Sigmoid colon (tissue), 7 donors: ENCODE measurements around the gene SERP1. TPM values are rescaled to one million over a fixed set of nuclear protein-coding genes. Genes with fewer than 3 reads are reported as not detected.
A peak's percentile ranks its signal among the peaks of the same experiment; 100 is the strongest.

Experiments
- DNase-seq: peaks from one replicate; pipeline ENCODE4 v3.0.0-alpha.2; 2019
- H3K27ac ChIP-seq, 4 donors: fragments of 200-600 bp; sonication (generic); one replicate each; pipeline ENCODE4 v1.5.1; 2016 to 2019; ENCODE audit warnings: mild to moderate bottlenecking in 1 of 4
- H3K27me3 ChIP-seq, 3 donors: fragments of 200-600 bp; sonication (generic); one replicate each; pipeline ENCODE4 v1.5.1; 2019; ENCODE audit warnings: mild to moderate bottlenecking in 1 of 3
- H3K36me3 ChIP-seq, 4 donors: fragments of 200-600 bp; sonication (generic); one replicate each; pipeline ENCODE4 v1.5.1; 2016 to 2019
- H3K4me1 ChIP-seq, 4 donors: fragments of 200-600 bp; sonication (generic); one replicate each; pipeline ENCODE4 v1.5.1; 2017 to 2019
- H3K4me3 ChIP-seq, 4 donors: fragments of 200-600 bp; sonication (generic); one replicate each; pipeline ENCODE4 v1.5.1; 2017 to 2019; ENCODE audit warnings: mild to moderate bottlenecking in 2 of 4, moderate library complexity in 1 of 4
- H3K9me3 ChIP-seq, 4 donors: fragments of 200-600 bp in 3 of 4; sonication (generic) in 3 of 4; one replicate each; pipeline versions ENCODE4 v1.5.1 to v1.6.1; 2013 to 2019
- CTCF ChIP-seq, 4 experiments: fragments of 450-650 bp in 3 of 4; fragments of 200-600 bp in 1 of 4; IDR thresholded peaks; one replicate each; pipeline ENCODE4 v1.5.1; 2016 to 2019; ENCODE audit warnings: antibody characterized with exemption in 4 of 4, mild to moderate bottlenecking in 3 of 4, moderate library complexity in 2 of 4
- EP300 ChIP-seq, 4 donors: sonication (generic); formaldehyde crosslinking; IDR thresholded peaks; one replicate each; pipeline ENCODE4 v1.6.1; 2017; ENCODE audit warnings: antibody characterized with exemption in 4 of 4
- POLR2A ChIP-seq, 2 donors: fragments of 450-650 bp; IDR thresholded peaks; one replicate each; pipeline ENCODE4 v1.6.1; 2016; ENCODE audit warnings: antibody characterized with exemption in 2 of 2, mild to moderate bottlenecking in 2 of 2, moderate library complexity in 2 of 2
- POLR2AphosphoS5 ChIP-seq, 4 donors: sonication (generic); formaldehyde crosslinking; IDR thresholded peaks; one replicate each; pipeline ENCODE4 v1.6.1; 2017; ENCODE audit warnings: antibody characterized with exemption in 4 of 4
- WGBS, 2 donors: extraction: QIAGEN DNeasy Blood & Tissue Kit; methylation state at CpG; one replicate each; pipeline ENCODE4 v1.1.7; 2013; 5-methylcytosine and 5-hydroxymethylcytosine counted together
- intact Hi-C: fragments of 100-400 bp; cut with DNase I; formaldehyde crosslinking; loops from one replicate; pipeline ENCODE4 v1.15.1; 2023
- polyA plus RNA-seq, 3 donors: library from polyadenylated mRNA; stranded (reverse); fragments of 200-250 nt; gene quantifications; one replicate each; pipeline ENCODE4 v1.2.3, GENCODE V29; 2013
- total RNA-seq, 4 donors: library from RNA; depleted of rRNA; stranded (reverse); fragments of >200 nt; gene quantifications; one replicate each; pipeline ENCODE4 v1.1.0, GENCODE V29; 2016
- donor health status: healthy with polysubstance abuse.
- donor health status: Bipolar disorder and iron deficiency.
- donor health status: healthy.

Gene SERP1
- total and polyA plus RNA-seq, 7 donors, result 92.0 to 197 (median 140) TPM

GRCh38 chr3:150543128-150543527, 3.2 kb downstream of the SERP1 start:
- H3K36me3 ChIP-seq, result peaks cover 0 to 29% (median 0%) of the 10 kb centered on the region in 4 donors
- H3K4me1 ChIP-seq, result peaks cover 0 to 40% (median 30%) of the 10 kb centered on the region in 4 donors
- H3K9me3 ChIP-seq, result no peaks in the 10 kb centered on the region
- no peak for TF ChIP-seq EP300 (IDR thresholded peaks at IDR 0.05)
- TF ChIP-seq CTCF (IDR thresholded peaks at IDR 0.05), result no peak
- TF ChIP-seq POLR2AphosphoS5 (IDR thresholded peaks at IDR 0.05), result no peak
- no peak for TF ChIP-seq POLR2A (IDR thresholded peaks at IDR 0.05)
- WGBS, 2 donors, result 80 to 91% methylated on average over 3 of the region's 3 CpGs
- H3K27ac ChIP-seq, result peak overlapping the region in 1 of 4 donors; percentile 98
- H3K4me3 ChIP-seq, result no peak overlapping the region
- no peaks in the 10 kb centered on the region for H3K27me3 ChIP-seq
- no peak for DNase-seq
- intact Hi-C loops, result no loop called here

GRCh38 chr3:150540991-150541390, 5.3 kb downstream of the SERP1 start:
- 76 to 81% methylated on average over 3 of the region's 3 CpGs for WGBS, 2 donors
- DNase-seq, result no peak
- Histone ChIP-seq H3K4me3 (no peak overlapping the region), H3K9me3 (no peaks in the 10 kb centered on the region), H3K4me1 (peaks cover 0 to 28% (median 19%) of the 10 kb centered on the region in 4 donors), H3K36me3 (peaks cover 0 to 29% (median 0%) of the 10 kb centered on the region in 4 donors), H3K27ac (no peak overlapping the region), H3K27me3 (no peaks in the 10 kb centered on the region)
- no peak for TF ChIP-seq EP300 (IDR thresholded peaks at IDR 0.05)
- no peak for TF ChIP-seq POLR2A (IDR thresholded peaks at IDR 0.05)
- TF ChIP-seq CTCF (IDR thresholded peaks at IDR 0.05), result no peak
- no peak for TF ChIP-seq POLR2AphosphoS5 (IDR thresholded peaks at IDR 0.05)
- intact Hi-C loops, result no loop called here

GRCh38 chr3:150540297-150540696, 6.0 kb downstream of the SERP1 start:
- H3K27me3 ChIP-seq, result no peaks in the 10 kb centered on the region
- TF ChIP-seq CTCF (IDR thresholded peaks at IDR 0.05), result no peak
- TF ChIP-seq EP300 (IDR thresholded peaks at IDR 0.05), result no peak
- TF ChIP-seq POLR2AphosphoS5 (IDR thresholded peaks at IDR 0.05), result no peak
- no peak for TF ChIP-seq POLR2A (IDR thresholded peaks at IDR 0.05)
- 91 to 96% methylated on average over 2 of the region's 2 CpGs for WGBS, 2 donors
- no peak overlapping the region for H3K27ac ChIP-seq
- H3K9me3 ChIP-seq, result no peaks in the 10 kb centered on the region
- peaks cover 0 to 27% (median 19%) of the 10 kb centered on the region in 4 donors for H3K4me1 ChIP-seq
- no peak overlapping the region for H3K4me3 ChIP-seq
- DNase-seq, result no peak
- intact Hi-C loops, result no loop called here
- peaks cover 0 to 29% (median 0%) of the 10 kb centered on the region in 4 donors for H3K36me3 ChIP-seq

GRCh38 chr3:150538324-150539208, 7.7 kb downstream of the SERP1 start:
- H3K27me3 ChIP-seq, result no peaks in the 10 kb centered on the region
- peaks cover 0 to 24% (median 0%) of the 10 kb centered on the region in 4 donors for H3K36me3 ChIP-seq
- intact Hi-C loops, result no loop called here
- H3K27ac ChIP-seq, result no peak overlapping the region
- no peaks in the 10 kb centered on the region for H3K9me3 ChIP-seq
- peaks cover 0 to 9% (median 4%) of the 10 kb centered on the region in 4 donors for H3K4me1 ChIP-seq
- TF ChIP-seq CTCF (IDR thresholded peaks at IDR 0.05), result no peak
- no peak for TF ChIP-seq POLR2A (IDR thresholded peaks at IDR 0.05)
- TF ChIP-seq POLR2AphosphoS5 (IDR thresholded peaks at IDR 0.05), result no peak
- TF ChIP-seq EP300 (IDR thresholded peaks at IDR 0.05), result no peak
- 33 to 81% methylated on average over 10 of the region's 10 CpGs for WGBS, 2 donors
- no peak for DNase-seq
- no peak overlapping the region for H3K4me3 ChIP-seq
